GM12874 (cell line): ENCODE data around the gene ZFAND3.
A peak's percentile ranks its signal among the peaks of the same experiment; 100 is the strongest.

Experiments used
- CTCF ChIP-seq: IDR thresholded peaks from 2 replicates; pipeline ENCODE4 v1.5.1; 2011; ENCODE audit warnings: low read depth, mild to moderate bottlenecking, control low read depth, low read length, moderate library complexity; ENCODE audit not compliant: insufficient read depth

Gene ZFAND3

GRCh38 chr6:37848371-37848770, 28.8 kb downstream of the ZFAND3 start:
- no peak for TF ChIP-seq CTCF

- TF ChIP-seq CTCF = no peak
Observed at GRCh38 chr6:37850260-37850659, 30.7 kb downstream of the ZFAND3 start.

- TF ChIP-seq CTCF = no peak
Observed at GRCh38 chr6:37850728-37851285, 31.3 kb downstream of the ZFAND3 start.

GRCh38 chr6:37851997-37852524, 32.5 kb downstream of the ZFAND3 start:
- no peak for TF ChIP-seq CTCF

GRCh38 chr6:37856285-37856684, 36.8 kb downstream of the ZFAND3 start:
- TF ChIP-seq CTCF = no peak

GRCh38 chr6:37858363-37858762, 38.8 kb downstream of the ZFAND3 start:
- no peak for TF ChIP-seq CTCF

GRCh38 chr6:37860226-37860839, 40.8 kb downstream of the ZFAND3 start:
- TF ChIP-seq CTCF = peak; percentile 28; the same call in 1 of the 2 replicates
